ENCODE data around the gene NGLY1. TPM values are rescaled to one million over a fixed set of nuclear protein-coding genes. Genes with fewer than 3 reads are reported as not detected.

Gene NGLY1
- total and polyA plus RNA-seq, 4 donors, result 40.8 to 50.8 (median 41.9) TPM

- H3K36me3 ChIP-seq (ENCODE audit: control insufficient read depth, insufficient read depth, low read length), result no peaks in the 10 kb centered on the region
- no peak overlapping the region for H3K4me3 ChIP-seq (ENCODE audit: low read depth, low read length)
- no peak for DNase-seq (ENCODE audit: low read depth in 4 of 6, low spot score in 6 of 6)
- WGBS (ENCODE audit: insufficient coverage), result no CpG with 5 or more reads among the region's 6 CpGs
- H3K27ac ChIP-seq (ENCODE audit: low read depth, low read length), result no peak overlapping the region
- no peaks in the 10 kb centered on the region for H3K4me1 ChIP-seq (ENCODE audit: control insufficient read depth, insufficient read depth, low read length)
- H3K9me3 ChIP-seq (ENCODE audit: control insufficient read depth, insufficient read depth, low read length), result peaks cover 10% of the 10 kb centered on the region
- no peaks in the 10 kb centered on the region for H3K27me3 ChIP-seq (ENCODE audit: control insufficient read depth, insufficient read depth, low read length)
These were observed 14.4 kb downstream of the NGLY1 start for GRCh38 chr3:25768851-25769250.

DNA sequence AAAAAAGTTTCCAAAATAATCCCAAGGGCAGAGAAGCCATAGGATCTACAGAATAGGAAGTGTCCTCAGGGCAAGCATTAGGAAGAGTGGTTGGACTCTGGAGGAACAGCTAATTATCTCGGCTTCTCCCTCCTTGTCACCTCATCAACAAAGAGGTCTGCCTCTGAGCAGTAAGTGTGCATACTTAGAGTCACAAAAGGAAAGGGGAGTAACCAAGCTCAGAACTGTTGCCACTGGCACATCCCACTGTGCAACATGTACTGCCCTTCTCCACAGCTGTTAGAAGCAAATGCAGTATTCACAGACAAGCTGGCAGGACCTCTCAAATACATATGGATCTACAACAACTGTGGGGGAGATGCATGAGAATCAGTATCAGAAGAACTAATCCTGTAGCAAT lies 31.5 kb downstream of the NGLY1 start:
- no peak for DNase-seq (ENCODE audit: low read depth in 4 of 6, low spot score in 6 of 6)
- H3K9me3 ChIP-seq (ENCODE audit: control insufficient read depth, insufficient read depth, low read length), result no peaks in the 10 kb centered on the region
- H3K4me3 ChIP-seq (ENCODE audit: low read depth, low read length), result no peak overlapping the region
- H3K27ac ChIP-seq (ENCODE audit: low read depth, low read length), result no peak overlapping the region
- no CpG with 5 or more reads among the region's 1 CpG for WGBS (ENCODE audit: insufficient coverage)
- H3K4me1 ChIP-seq (ENCODE audit: control insufficient read depth, insufficient read depth, low read length), result no peaks in the 10 kb centered on the region
- H3K36me3 ChIP-seq (ENCODE audit: control insufficient read depth, insufficient read depth, low read length), result peaks cover 4% of the 10 kb centered on the region
- H3K27me3 ChIP-seq (ENCODE audit: control insufficient read depth, insufficient read depth, low read length), result no peaks in the 10 kb centered on the region

GRCh38 chr3:25751048-25751447 lies 32.2 kb downstream of the NGLY1 start:
- Histone ChIP-seq H3K27me3 (ENCODE audit: control insufficient read depth, insufficient read depth, low read length) (no peaks in the 10 kb centered on the region), H3K4me1 (ENCODE audit: control insufficient read depth, insufficient read depth, low read length) (no peaks in the 10 kb centered on the region), H3K9me3 (ENCODE audit: control insufficient read depth, insufficient read depth, low read length) (no peaks in the 10 kb centered on the region), H3K27ac (ENCODE audit: low read depth, low read length) (no peak overlapping the region), H3K4me3 (ENCODE audit: low read depth, low read length) (no peak overlapping the region), H3K36me3 (ENCODE audit: control insufficient read depth, insufficient read depth, low read length) (peaks cover 4% of the 10 kb centered on the region)
- no CpG with 5 or more reads among the region's 3 CpGs for WGBS (ENCODE audit: insufficient coverage)
- DNase-seq (ENCODE audit: low read depth in 4 of 6, low spot score in 6 of 6), result no peak

DNA sequence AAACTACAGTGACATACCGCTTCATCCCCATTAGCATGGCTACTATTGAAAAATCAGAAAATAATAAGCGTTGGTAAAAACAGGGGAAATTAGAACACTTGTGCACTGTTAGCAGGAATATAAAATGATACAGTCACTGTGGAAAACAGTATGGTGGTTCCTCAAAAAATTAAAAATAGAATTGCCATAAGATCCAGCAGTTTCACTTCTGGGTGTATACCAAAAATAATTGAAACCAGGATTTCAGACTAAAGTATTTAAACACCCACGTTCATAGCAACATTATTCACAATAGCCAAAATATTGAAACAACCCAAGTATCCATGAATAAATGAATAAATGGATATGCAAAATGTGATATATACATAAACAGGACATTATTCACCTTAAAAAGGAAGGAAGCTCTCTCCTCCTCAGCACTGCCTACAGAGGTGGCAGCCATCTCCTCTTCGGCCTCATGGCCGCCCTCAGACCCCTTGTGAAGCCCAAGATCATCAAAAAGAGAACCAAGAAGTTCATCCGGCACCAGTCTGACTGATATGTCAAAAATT lies 34.1 kb downstream of the NGLY1 start:
- Histone ChIP-seq H3K36me3 (ENCODE audit: control insufficient read depth, insufficient read depth, low read length) (peaks cover 4% of the 10 kb centered on the region), H3K4me3 (ENCODE audit: low read depth, low read length) (no peak overlapping the region), H3K4me1 (ENCODE audit: control insufficient read depth, insufficient read depth, low read length) (no peaks in the 10 kb centered on the region), H3K27me3 (ENCODE audit: control insufficient read depth, insufficient read depth, low read length) (no peaks in the 10 kb centered on the region), H3K27ac (ENCODE audit: low read depth, low read length) (no peak overlapping the region), H3K9me3 (ENCODE audit: control insufficient read depth, insufficient read depth, low read length) (no peaks in the 10 kb centered on the region)
- 100% methylated on average over 3 of the region's 6 CpGs for WGBS (ENCODE audit: insufficient coverage)
- no peak for DNase-seq (ENCODE audit: low read depth in 4 of 6, low spot score in 6 of 6)

GRCh38 chr3:25748189-25748588 lies 35.1 kb downstream of the NGLY1 start:
- H3K9me3 ChIP-seq (ENCODE audit: control insufficient read depth, insufficient read depth, low read length), result no peaks in the 10 kb centered on the region
- peaks cover 4% of the 10 kb centered on the region for H3K36me3 ChIP-seq (ENCODE audit: control insufficient read depth, insufficient read depth, low read length)
- H3K27ac ChIP-seq (ENCODE audit: low read depth, low read length), result no peak overlapping the region
- WGBS (ENCODE audit: insufficient coverage), result no CpG with 5 or more reads among the region's 3 CpGs
- no peak for DNase-seq (ENCODE audit: low read depth in 4 of 6, low spot score in 6 of 6)
- H3K27me3 ChIP-seq (ENCODE audit: control insufficient read depth, insufficient read depth, low read length), result no peaks in the 10 kb centered on the region
- no peak overlapping the region for H3K4me3 ChIP-seq (ENCODE audit: low read depth, low read length)
- H3K4me1 ChIP-seq (ENCODE audit: control insufficient read depth, insufficient read depth, low read length), result no peaks in the 10 kb centered on the region

GRCh38 chr3:25747033-25747432 lies 36.2 kb downstream of the NGLY1 start:
- Histone ChIP-seq H3K4me3 (ENCODE audit: low read depth, low read length) (no peak overlapping the region), H3K27ac (ENCODE audit: low read depth, low read length) (no peak overlapping the region), H3K27me3 (ENCODE audit: control insufficient read depth, insufficient read depth, low read length) (no peaks in the 10 kb centered on the region), H3K36me3 (ENCODE audit: control insufficient read depth, insufficient read depth, low read length) (peaks cover 4% of the 10 kb centered on the region), H3K9me3 (ENCODE audit: control insufficient read depth, insufficient read depth, low read length) (no peaks in the 10 kb centered on the region), H3K4me1 (ENCODE audit: control insufficient read depth, insufficient read depth, low read length) (no peaks in the 10 kb centered on the region)
- DNase-seq (ENCODE audit: low read depth in 4 of 6, low spot score in 6 of 6), result no peak

DNA sequence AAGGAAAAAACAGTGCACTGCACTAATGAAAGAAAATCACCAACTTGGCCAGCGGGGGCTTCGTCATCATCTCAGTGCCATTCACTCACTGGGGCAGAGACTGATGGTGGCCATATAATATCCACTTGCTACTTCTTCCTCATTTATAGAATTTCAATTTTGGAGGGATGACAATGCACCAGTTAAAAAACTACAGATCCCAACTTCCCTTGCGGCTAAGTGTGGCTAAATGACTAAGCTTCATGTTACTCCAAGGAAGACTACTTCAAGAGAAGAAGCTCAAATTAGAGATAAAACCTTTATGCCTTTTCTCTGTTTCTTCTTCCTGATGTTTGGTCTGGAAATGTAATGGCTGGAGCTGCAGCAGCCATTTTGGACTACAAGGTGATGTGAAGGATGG lies 38.8 kb downstream of the NGLY1 start:
- Histone ChIP-seq H3K27me3 (ENCODE audit: control insufficient read depth, insufficient read depth, low read length) (no peaks in the 10 kb centered on the region), H3K36me3 (ENCODE audit: control insufficient read depth, insufficient read depth, low read length) (peaks cover 3% of the 10 kb centered on the region), H3K27ac (ENCODE audit: low read depth, low read length) (no peak overlapping the region), H3K9me3 (ENCODE audit: control insufficient read depth, insufficient read depth, low read length) (no peaks in the 10 kb centered on the region), H3K4me3 (ENCODE audit: low read depth, low read length) (no peak overlapping the region), H3K4me1 (ENCODE audit: control insufficient read depth, insufficient read depth, low read length) (no peaks in the 10 kb centered on the region)
- WGBS (ENCODE audit: insufficient coverage), result 100% methylated on average over 2 of the region's 3 CpGs
- DNase-seq (ENCODE audit: low read depth in 4 of 6, low spot score in 6 of 6), result no peak

DNA sequence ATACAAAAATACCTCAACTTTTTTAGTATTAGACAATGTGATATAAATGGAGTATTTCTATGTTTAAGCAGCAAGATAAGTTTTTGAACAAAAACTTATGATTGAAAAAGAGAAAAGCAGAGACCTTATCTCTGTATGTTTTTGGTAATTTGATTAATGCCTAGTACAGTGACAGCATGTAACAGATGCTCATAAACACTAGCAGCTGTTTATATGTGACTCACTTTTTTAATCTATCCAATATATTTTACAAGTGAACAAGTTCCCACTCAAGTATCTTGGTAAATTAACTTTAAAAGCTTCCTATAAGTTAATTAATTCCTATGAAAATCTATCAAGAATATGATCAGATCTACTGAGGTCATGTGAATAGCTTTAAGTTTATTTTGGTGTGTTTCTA lies 55.1 kb downstream of the NGLY1 start:
- Histone ChIP-seq H3K9me3 (ENCODE audit: control insufficient read depth, insufficient read depth, low read length) (no peaks in the 10 kb centered on the region), H3K27ac (ENCODE audit: low read depth, low read length) (no peak overlapping the region), H3K36me3 (ENCODE audit: control insufficient read depth, insufficient read depth, low read length) (no peaks in the 10 kb centered on the region), H3K4me3 (ENCODE audit: low read depth, low read length) (no peak overlapping the region), H3K27me3 (ENCODE audit: control insufficient read depth, insufficient read depth, low read length) (no peaks in the 10 kb centered on the region), H3K4me1 (ENCODE audit: control insufficient read depth, insufficient read depth, low read length) (no peaks in the 10 kb centered on the region)
- no peak for DNase-seq (ENCODE audit: low read depth in 4 of 6, low spot score in 6 of 6)

GRCh38 chr3:25727316-25727715 lies 55.9 kb downstream of the NGLY1 start:
- Histone ChIP-seq H3K27me3 (ENCODE audit: control insufficient read depth, insufficient read depth, low read length) (no peaks in the 10 kb centered on the region), H3K4me3 (ENCODE audit: low read depth, low read length) (no peak overlapping the region), H3K4me1 (ENCODE audit: control insufficient read depth, insufficient read depth, low read length) (no peaks in the 10 kb centered on the region), H3K9me3 (ENCODE audit: control insufficient read depth, insufficient read depth, low read length) (no peaks in the 10 kb centered on the region), H3K27ac (ENCODE audit: low read depth, low read length) (no peak overlapping the region), H3K36me3 (ENCODE audit: control insufficient read depth, insufficient read depth, low read length) (no peaks in the 10 kb centered on the region)
- 100% methylated on average over 2 of the region's 6 CpGs for WGBS (ENCODE audit: insufficient coverage)
- DNase-seq (ENCODE audit: low read depth in 4 of 6, low spot score in 6 of 6), result peak in 1 of 6 donors; percentile 1

GRCh38 chr3:25725810-25726209 lies 57.4 kb downstream of the NGLY1 start:
- Histone ChIP-seq H3K4me1 (ENCODE audit: control insufficient read depth, insufficient read depth, low read length) (no peaks in the 10 kb centered on the region), H3K4me3 (ENCODE audit: low read depth, low read length) (no peak overlapping the region), H3K9me3 (ENCODE audit: control insufficient read depth, insufficient read depth, low read length) (no peaks in the 10 kb centered on the region), H3K27ac (ENCODE audit: low read depth, low read length) (no peak overlapping the region), H3K36me3 (ENCODE audit: control insufficient read depth, insufficient read depth, low read length) (no peaks in the 10 kb centered on the region), H3K27me3 (ENCODE audit: control insufficient read depth, insufficient read depth, low read length) (no peaks in the 10 kb centered on the region)
- WGBS (ENCODE audit: insufficient coverage), result no CpG with 5 or more reads among the region's 3 CpGs
- DNase-seq (ENCODE audit: low read depth in 4 of 6, low spot score in 6 of 6), result no peak
